HL-60 (cell line): ENCODE measurements around the gene POMC.

Source experiments
- DNase-seq, 2 experiments: peaks; one replicate each; pipeline ENCODE4 v3.0.0-alpha.2; 2010 to 2020; ENCODE audit warnings: low read depth in 1 of 2, low spot score in 1 of 2
- H3K27ac ChIP-seq: fragments of 250-450 bp; sonication (Bioruptor Pico); replicated peaks from 2 replicates; pipeline ENCODE4 v1.5.1; 2020; ENCODE audit warnings: mild to moderate bottlenecking, moderate library complexity
- H3K27me3 ChIP-seq: fragments of 250-450 bp; sonication (Bioruptor Pico); 2 replicates; pipeline ENCODE4 v1.5.1; 2021; ENCODE audit warnings: mild to moderate bottlenecking, moderate library complexity; ENCODE audit not compliant: insufficient read depth, poor library complexity, severe bottlenecking
- H3K4me3 ChIP-seq: replicated peaks from 2 replicates; pipeline ENCODE4 v1.5.1; 2011; ENCODE audit warnings: mild to moderate bottlenecking, control low read depth, low read length; ENCODE audit not compliant: insufficient read depth
- GABPA ChIP-seq: IDR thresholded peaks from 2 replicates; pipeline ENCODE4 v1.6.1; 2012; ENCODE audit warnings: low read depth
- POLR2AphosphoS5 ChIP-seq: IDR thresholded peaks from 2 replicates; pipeline ENCODE4 v1.6.1; 2012; ENCODE audit warnings: low read depth
- SPI1 ChIP-seq: IDR thresholded peaks from 2 replicates; pipeline ENCODE4 v1.6.1; 2012; ENCODE audit warnings: low read depth, mild to moderate bottlenecking, borderline replicate concordance
- TF ChIP-seq, protein P1 (sequence below): IDR thresholded peaks from 2 replicates; pipeline ENCODE4 v1.6.1; 2012; ENCODE audit warnings: low read depth; ENCODE audit not compliant: insufficient replicate concordance
- TF ChIP-seq, protein P2 (sequence below): IDR thresholded peaks from one replicate; pipeline ENCODE4 v1.5.1; 2011; ENCODE audit warnings: low read length, control low read depth, inconsistent platforms; ENCODE audit not compliant: insufficient read depth

The POMC gene

DNA sequence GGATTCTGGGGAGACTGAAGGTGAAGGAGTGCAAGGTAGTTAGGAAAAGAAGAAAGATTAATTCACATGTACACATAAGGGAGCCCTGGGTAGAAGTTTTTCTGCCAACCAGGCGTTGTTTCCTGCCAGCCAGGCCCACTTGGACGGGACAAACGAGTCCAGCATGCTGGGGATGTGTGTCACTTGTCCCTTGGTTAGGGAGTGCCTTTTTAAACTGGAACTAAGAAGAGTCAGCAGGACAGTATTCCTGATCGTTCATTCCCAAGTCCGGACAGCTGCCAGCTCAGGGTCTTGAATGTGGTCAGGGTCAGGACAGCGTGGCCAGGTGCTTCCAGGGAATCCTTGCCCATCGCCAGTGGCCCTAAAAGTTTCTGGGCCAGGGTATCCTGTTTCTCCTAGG is 43.2 kb downstream of the POMC start:
- no peak for DNase-seq
- Histone ChIP-seq H3K27me3 (peaks cover 9% of the 10 kb centered on the region), H3K4me3 (no peak overlapping the region), H3K27ac (no peak overlapping the region)
- TF ChIP-seq, protein P1, sequence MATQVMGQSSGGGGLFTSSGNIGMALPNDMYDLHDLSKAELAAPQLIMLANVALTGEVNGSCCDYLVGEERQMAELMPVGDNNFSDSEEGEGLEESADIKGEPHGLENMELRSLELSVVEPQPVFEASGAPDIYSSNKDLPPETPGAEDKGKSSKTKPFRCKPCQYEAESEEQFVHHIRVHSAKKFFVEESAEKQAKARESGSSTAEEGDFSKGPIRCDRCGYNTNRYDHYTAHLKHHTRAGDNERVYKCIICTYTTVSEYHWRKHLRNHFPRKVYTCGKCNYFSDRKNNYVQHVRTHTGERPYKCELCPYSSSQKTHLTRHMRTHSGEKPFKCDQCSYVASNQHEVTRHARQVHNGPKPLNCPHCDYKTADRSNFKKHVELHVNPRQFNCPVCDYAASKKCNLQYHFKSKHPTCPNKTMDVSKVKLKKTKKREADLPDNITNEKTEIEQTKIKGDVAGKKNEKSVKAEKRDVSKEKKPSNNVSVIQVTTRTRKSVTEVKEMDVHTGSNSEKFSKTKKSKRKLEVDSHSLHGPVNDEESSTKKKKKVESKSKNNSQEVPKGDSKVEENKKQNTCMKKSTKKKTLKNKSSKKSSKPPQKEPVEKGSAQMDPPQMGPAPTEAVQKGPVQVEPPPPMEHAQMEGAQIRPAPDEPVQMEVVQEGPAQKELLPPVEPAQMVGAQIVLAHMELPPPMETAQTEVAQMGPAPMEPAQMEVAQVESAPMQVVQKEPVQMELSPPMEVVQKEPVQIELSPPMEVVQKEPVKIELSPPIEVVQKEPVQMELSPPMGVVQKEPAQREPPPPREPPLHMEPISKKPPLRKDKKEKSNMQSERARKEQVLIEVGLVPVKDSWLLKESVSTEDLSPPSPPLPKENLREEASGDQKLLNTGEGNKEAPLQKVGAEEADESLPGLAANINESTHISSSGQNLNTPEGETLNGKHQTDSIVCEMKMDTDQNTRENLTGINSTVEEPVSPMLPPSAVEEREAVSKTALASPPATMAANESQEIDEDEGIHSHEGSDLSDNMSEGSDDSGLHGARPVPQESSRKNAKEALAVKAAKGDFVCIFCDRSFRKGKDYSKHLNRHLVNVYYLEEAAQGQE, result no peak
- TF ChIP-seq GABPA (no peak), SPI1 (no peak), POLR2AphosphoS5 (no peak)
- TF ChIP-seq, protein P2, sequence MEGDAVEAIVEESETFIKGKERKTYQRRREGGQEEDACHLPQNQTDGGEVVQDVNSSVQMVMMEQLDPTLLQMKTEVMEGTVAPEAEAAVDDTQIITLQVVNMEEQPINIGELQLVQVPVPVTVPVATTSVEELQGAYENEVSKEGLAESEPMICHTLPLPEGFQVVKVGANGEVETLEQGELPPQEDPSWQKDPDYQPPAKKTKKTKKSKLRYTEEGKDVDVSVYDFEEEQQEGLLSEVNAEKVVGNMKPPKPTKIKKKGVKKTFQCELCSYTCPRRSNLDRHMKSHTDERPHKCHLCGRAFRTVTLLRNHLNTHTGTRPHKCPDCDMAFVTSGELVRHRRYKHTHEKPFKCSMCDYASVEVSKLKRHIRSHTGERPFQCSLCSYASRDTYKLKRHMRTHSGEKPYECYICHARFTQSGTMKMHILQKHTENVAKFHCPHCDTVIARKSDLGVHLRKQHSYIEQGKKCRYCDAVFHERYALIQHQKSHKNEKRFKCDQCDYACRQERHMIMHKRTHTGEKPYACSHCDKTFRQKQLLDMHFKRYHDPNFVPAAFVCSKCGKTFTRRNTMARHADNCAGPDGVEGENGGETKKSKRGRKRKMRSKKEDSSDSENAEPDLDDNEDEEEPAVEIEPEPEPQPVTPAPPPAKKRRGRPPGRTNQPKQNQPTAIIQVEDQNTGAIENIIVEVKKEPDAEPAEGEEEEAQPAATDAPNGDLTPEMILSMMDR, result no peak

DNA sequence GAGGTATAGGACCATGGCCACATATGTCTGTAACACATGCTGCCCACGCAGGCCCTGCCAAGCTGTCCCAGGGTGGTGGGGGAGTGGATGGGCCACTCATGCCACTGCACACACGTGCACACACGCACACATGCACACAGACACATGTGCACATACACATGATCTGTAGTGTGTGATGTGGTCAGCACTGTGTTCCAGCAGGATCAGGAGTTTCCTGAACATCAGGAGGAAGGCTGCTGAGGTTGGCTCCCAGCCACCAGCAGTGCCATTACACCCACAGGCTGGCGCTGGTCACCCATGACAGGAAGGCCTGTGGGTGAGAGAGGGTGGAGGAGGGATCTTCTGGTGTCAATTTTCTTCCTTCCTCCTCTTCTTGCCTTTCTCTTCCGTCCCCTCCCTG is 44.7 kb downstream of the POMC start:
- H3K27me3 ChIP-seq, result no peaks in the 10 kb centered on the region

DNA sequence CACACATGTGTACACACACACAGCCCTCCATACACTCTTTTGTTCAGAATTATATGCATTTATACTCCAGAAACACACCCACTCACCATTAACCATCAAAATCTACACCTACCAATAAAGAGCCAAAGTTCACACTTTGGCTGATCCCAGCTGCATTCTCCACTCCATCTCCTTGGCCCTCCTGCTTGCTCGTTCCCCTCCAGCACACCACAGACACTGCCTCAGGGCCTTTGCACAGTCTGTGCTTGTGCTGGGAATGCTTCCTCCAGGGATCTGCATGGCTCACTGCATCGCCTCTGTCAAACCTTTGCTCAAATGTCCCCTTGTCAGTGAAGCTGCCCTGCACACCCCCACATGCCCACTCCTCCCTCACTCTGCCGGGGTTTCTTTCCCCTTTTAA is 46.0 kb downstream of the POMC start:
- H3K27ac ChIP-seq, result no peak overlapping the region
- H3K4me3 ChIP-seq, result no peak overlapping the region
- TF ChIP-seq, protein P2, result no peak
- TF ChIP-seq SPI1, result no peak
- TF ChIP-seq, protein P1, result no peak
- TF ChIP-seq POLR2AphosphoS5, result no peak
- TF ChIP-seq GABPA, result no peak
- DNase-seq, result no peak
- no peaks in the 10 kb centered on the region for H3K27me3 ChIP-seq

More for the DNA sequence above, 44.7 kb downstream of the POMC start:
- no peak overlapping the region for H3K4me3 ChIP-seq
- H3K27ac ChIP-seq, result no peak overlapping the region
- DNase-seq, result no peak
- TF ChIP-seq SPI1, result no peak
- no peak for TF ChIP-seq GABPA
- TF ChIP-seq, protein P2, result no peak
- no peak for TF ChIP-seq POLR2AphosphoS5
- TF ChIP-seq, protein P1, result no peak
